GM18526 (cell line): ENCODE measurements around the gene C13orf46.

Source experiments
- POLR2A ChIP-seq: IDR thresholded peaks from 3 replicates; pipeline ENCODE4 v1.6.1; 2011; ENCODE audit not compliant: insufficient read length; ENCODE audit errors: extremely low read depth

The C13orf46 gene

GRCh38 chr13:113971471-113972231, 2.2 kb downstream of the C13orf46 start:
- TF ChIP-seq POLR2A = no peak

- no peak for TF ChIP-seq POLR2A
Measured at GRCh38 chr13:113970810-113971470, 2.9 kb downstream of the C13orf46 start.

- TF ChIP-seq POLR2A = no peak
Measured at GRCh38 chr13:113969973-113970611, 3.8 kb downstream of the C13orf46 start.

GRCh38 chr13:113969311-113969972, 4.4 kb downstream of the C13orf46 start:
- no peak for TF ChIP-seq POLR2A

- TF ChIP-seq POLR2A = no peak
Measured at GRCh38 chr13:113968463-113969310, 5.2 kb downstream of the C13orf46 start.

- no peak for TF ChIP-seq POLR2A
Measured at GRCh38 chr13:113967729-113968462, 6.0 kb downstream of the C13orf46 start.

GRCh38 chr13:113967206-113967720, 6.6 kb downstream of the C13orf46 start:
- TF ChIP-seq POLR2A = no peak

- no peak for TF ChIP-seq POLR2A
Measured at GRCh38 chr13:113965968-113966884, 7.7 kb downstream of the C13orf46 start.

GRCh38 chr13:113965383-113965874, 8.4 kb downstream of the C13orf46 start:
- TF ChIP-seq POLR2A = no peak

GRCh38 chr13:113964251-113964995, 9.5 kb downstream of the C13orf46 start:
- no peak for TF ChIP-seq POLR2A

- TF ChIP-seq POLR2A = no peak
Measured at GRCh38 chr13:113963376-113963775, 10.5 kb downstream of the C13orf46 start.

GRCh38 chr13:113962975-113963374, 10.9 kb downstream of the C13orf46 start:
- no peak for TF ChIP-seq POLR2A
